GM13976 (cell line): Measurements from ENCODE around the gene FBXW11.

Experiments
- DNase-seq: peaks from one replicate; pipeline ENCODE4 v3.0.0; 2012; ENCODE audit warnings: low spot score
- in situ Hi-C: fragments of 300-500 bp; cut with MboI; formaldehyde crosslinking; loops from one replicate; pipeline ENCODE4 v1.12.0; 2022; ENCODE audit warnings: low sequenced_read_pairs, mixed read lengths, inconsistent platforms; ENCODE audit not compliant: unreplicated experiment
- TF ChIP-seq, protein P1 (sequence below): IDR thresholded peaks from 2 replicates; pipeline ENCODE4 v1.5.1; 2012; ENCODE audit warnings: borderline replicate concordance, mild to moderate bottlenecking; ENCODE audit not compliant: insufficient read depth; ENCODE audit errors: extremely low read depth, missing control alignments, control extremely low read depth

The FBXW11 gene

DNA sequence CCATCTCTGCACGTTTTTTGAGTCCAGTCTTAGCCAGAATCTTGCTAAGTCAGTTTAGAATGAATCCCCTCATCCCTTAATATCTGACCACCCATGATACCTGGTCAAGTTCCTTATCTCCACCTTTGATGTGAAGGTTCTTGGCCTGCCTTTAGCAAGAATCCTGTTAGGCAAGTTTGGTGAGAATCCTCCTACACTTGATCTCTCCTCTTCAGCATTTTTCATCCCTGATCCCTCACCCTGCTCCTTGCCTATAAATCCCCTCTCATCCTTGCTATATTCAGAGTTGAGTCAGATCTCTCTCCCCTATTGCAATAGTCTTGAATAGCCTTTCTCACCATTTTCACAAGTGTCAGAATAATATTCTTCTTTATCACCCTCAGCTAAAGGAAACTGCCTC lies 189.8 kb downstream of the FBXW11 start:
- TF ChIP-seq, protein P1, sequence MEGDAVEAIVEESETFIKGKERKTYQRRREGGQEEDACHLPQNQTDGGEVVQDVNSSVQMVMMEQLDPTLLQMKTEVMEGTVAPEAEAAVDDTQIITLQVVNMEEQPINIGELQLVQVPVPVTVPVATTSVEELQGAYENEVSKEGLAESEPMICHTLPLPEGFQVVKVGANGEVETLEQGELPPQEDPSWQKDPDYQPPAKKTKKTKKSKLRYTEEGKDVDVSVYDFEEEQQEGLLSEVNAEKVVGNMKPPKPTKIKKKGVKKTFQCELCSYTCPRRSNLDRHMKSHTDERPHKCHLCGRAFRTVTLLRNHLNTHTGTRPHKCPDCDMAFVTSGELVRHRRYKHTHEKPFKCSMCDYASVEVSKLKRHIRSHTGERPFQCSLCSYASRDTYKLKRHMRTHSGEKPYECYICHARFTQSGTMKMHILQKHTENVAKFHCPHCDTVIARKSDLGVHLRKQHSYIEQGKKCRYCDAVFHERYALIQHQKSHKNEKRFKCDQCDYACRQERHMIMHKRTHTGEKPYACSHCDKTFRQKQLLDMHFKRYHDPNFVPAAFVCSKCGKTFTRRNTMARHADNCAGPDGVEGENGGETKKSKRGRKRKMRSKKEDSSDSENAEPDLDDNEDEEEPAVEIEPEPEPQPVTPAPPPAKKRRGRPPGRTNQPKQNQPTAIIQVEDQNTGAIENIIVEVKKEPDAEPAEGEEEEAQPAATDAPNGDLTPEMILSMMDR = no peak
- in situ Hi-C loops = no loop called here
- no peak for DNase-seq

DNA sequence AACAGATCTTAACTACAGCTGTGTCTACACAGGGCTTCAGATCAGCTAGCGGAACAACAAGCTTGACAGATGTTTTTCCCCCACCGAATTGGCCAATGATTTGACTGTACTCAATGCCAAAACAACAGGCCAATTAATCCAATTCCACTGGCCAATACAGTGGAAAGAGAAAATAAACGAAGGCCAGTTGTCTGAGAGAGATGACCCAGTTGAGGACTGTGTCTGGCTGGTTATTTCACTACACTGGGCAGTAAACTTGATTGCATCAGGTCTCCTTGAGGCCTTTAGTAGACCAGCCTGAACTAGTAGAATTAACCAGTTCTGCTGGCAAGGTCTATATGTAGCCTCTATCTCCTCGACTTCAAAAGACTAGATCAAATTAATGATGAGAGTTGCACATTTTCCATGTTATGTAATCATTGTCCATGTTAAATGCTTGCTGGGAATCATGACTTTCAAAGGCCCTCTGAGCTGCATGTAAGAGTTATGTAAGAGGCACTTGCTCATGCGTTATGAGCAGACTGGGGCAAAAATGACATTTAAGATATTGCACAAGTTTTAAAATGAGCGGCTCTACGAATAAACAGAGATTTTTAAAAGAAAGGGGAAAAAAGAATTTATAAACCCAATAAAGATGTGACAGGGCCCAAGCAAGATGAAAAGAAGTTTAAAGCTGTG lies 192.5 kb downstream of the FBXW11 start:
- no peak for DNase-seq
- TF ChIP-seq, protein P1 = no peak
- in situ Hi-C loops = no loop called here

DNA sequence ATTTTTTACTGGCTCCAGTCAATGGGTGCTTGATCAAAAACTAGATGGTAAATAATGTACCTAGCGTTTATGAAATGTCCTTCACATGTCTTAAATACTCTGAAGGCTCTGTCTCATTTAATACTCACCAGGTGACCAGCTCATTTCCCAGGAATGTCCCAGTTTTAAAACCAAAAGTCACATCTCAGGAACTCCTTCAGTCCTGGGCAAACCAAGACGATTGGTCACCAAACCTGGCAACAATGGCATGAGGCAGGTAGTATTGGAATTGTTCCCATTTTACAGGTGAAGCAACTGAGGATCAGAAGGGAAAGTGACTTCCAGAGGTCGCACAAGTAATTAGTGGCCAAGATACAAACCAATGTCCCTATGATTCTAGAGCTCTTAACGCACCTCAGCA lies 193.2 kb downstream of the FBXW11 start:
- DNase-seq = no peak
- TF ChIP-seq, protein P1 = no peak
- in situ Hi-C loops = no loop called here
